ENCODE data around the gene TRAM2.

TRAM2 gene

DNA sequence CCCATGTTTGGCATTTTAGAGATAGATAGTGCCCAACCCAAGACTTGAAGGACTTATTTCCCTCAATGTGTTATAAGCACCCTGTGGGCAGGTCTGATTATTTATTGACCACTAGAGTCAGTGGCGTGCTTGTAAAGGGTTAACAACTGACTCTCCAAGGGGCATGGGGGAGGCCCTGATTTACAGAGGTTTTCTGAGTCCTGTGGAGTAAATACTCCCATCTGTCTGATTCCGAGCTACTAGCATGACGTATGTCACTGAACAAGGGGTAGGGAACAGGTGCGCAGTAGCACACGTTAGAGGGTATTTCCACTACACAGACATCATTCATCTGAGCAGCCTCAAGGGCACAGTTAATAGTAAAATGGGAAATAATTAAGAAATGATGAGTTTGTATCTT, 17.4 kb upstream of the TRAM2 start:
- DNase-seq (ENCODE audit: low read depth): no peak

DNA sequence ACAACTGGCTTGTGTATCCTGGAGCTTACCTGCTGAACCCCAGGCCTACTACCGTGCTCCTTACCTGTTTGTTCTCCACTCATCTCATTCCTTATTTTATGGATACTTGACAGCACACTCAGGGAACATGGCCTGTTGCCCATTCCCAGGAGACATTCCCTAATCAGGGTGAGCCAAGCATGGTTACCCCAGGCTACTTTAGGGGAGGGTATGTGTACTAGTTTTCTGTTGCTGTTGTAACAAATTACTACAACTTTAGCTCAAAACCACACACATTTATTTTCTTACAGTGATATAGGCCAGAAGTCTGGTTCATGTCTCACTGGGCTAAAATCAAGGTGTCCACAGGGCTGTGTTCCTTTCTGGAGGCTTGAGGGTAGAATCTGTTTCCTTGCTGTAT, 15.0 kb upstream of the TRAM2 start:
- no peak for DNase-seq (ENCODE audit: low read depth)

DNA sequence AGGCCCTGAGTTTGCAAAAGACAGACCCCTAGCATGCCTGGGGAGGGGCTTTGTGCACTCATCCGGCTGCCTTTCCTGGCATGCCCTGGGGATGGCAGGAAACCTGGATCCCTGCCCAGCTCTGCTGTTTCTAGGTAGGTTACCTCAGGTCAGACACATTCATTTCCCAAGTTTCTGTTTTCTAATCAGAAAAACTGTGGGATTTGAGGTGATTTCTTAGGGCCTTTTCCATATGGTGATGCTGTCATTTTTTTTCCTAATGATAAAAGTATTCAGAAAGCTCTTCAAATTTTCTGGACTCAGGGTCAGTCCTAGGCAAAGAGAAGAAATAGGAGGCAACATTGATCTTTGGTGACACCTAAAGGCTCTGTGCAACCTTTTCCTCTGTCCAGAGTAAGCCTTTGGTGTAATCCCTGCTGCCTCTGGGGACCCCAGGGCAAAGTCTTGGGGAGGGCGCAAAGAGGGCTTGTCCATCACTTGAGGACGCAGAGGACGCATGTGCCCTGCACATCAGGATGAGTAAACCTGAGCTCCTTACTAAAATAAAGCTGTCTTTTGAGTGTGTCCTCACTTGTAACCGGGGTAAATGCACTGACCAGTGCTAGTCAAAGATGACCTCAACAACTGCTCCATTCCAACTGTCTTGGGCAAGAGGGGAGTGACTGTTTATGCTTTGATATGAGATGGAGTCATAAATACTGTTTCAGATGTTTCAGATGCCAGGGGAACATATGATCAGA, 13.5 kb upstream of the TRAM2 start:
- no peak for DNase-seq (ENCODE audit: low read depth)

DNA sequence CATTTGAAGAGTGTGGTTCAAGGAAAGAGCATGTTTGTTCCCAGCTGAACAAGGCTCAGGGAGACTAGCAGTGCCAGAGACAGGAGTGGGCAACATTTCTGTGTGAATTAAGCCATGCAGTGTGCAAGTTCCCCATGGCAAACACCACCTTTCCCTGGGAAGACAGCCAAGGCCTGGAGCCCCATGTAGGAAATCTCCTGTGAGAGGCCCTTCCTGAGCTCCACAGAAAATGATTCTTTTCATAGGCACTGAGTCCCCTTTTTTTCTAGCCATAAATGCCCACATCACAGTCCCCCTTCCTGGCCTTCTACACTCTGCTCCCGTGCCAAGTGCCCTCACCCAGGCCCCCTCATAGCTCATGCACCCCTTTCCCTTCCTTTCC, 11.8 kb upstream of the TRAM2 start:
- DNase-seq (ENCODE audit: low read depth): no peak

DNA sequence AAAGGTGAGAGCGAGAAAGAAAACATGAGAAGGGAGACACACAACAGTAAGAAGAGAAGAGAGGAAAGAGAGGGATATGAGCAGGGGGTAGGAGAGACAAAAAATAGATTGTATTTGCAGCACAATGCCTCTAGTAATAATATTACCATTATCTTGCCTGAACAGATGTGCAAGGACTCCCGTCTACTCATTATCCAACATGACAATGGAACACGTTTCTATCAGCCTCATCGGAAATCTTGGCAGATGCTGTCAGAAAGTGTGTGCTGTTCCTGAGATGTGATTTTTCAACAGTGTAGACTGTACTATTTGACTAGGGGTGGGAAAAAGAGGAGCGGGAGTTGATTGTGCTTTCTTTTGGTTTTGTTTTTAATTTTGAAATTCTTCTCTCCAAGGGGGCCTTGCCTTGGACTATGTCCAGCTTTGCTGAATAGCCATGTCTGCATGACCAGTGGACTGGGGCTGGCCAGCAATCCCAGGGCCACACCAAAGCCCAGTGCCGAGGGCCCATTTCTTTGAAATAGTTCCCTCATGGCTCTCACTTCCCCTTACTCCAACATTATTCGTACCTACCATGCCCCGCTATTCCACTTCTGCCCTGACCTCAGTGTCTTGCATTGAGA, 11.3 kb upstream of the TRAM2 start:
- no peak for DNase-seq (ENCODE audit: low read depth)

DNA sequence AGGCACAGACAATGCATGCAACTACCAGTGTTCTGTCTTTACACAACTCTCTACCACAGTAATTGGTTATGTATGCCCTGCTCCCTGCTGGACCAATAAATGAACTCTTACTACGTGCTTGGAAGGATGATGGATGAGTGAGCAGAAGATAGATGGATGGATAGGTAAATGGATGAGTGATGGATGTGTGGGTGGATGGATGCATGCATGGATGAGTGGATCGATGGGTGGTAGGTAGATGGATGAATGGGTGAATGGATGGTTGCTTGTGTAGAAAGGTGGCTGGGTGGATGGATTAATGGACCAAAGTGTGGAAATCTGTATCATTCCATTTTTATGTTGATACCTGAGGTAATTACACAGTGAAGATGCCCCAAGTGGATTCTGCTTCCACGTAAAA, 10.1 kb upstream of the TRAM2 start:
- DNase-seq (ENCODE audit: low read depth): no peak

DNA sequence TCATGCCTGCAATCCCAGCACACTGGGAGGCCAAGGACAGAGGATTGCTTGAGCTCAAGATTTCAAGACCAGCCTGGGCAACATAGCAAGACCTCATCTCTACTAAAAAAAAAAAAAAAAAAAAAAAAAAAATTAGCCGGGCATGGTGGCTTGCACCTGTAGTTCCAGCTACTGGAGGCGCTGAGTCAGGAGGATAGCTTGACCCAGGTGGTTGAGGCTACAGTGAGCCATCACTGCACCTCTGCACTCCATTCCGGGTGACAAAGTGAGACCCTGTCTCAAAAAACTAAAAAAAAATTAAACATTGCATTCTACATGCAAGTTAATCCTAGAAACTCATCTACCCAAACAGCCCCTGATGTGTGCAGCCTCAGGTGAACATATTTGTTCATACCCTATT, 7.3 kb upstream of the TRAM2 start:
- DNase-seq (ENCODE audit: low read depth): no peak

DNA sequence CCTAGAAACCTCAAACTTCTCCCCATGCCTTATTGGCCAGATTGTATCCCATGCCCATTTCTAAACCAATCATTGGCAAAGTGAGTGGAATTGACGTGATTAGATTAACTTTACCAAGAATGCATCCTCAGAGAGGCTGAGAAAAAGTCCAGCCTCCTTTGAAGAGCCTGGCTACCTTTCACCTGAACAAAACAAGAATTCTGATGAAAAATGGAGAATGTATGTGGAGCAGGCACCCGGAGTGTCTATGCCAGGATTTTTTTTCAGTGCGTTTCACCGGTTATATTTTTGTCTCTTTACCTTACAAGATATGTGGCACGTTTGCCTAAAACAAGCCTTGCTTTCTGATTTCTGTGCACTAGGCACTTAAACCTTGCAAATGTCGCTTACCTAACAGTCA, 6.1 kb upstream of the TRAM2 start:
- no peak for DNase-seq (ENCODE audit: low read depth)

DNA sequence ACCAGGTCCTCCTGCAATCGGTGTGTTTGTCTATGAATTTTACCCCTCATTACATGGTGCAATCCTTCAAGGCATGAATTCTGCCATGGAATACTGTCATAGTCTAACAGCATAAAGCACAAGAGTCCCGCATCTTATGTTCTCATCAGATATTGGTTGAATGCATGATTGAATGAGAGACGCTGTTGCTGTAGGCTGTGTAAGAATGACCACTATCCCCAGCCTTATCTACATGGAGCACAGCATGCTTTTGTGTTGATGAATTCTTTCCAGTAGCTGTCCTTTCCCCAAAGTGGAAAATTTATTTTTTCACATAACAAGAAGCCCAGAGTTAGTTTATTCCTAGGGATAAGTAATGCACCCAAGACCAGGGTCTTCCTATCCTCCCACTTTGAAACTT, 5.6 kb upstream of the TRAM2 start:
- DNase-seq (ENCODE audit: low read depth): no peak

DNA sequence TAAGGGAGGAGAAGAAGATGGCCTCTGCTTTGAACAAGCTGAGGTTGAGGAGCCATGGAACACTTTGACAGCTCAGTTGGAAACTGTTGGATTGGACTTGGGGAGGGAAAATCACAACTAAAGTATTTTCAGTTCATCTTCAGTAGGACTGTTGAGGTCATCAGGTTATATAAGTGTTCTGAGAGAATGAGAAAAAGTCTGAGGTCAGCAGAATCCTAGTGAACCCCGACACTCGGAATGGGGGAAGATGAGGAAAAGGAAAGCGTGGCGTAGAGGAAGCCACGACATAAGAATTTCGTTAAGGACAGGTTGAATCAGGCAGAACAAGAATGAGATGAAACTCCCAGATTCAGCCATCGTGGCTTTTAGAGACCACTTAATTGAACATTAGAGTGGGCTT, 4.0 kb upstream of the TRAM2 start:
- no peak for DNase-seq (ENCODE audit: low read depth)

DNA sequence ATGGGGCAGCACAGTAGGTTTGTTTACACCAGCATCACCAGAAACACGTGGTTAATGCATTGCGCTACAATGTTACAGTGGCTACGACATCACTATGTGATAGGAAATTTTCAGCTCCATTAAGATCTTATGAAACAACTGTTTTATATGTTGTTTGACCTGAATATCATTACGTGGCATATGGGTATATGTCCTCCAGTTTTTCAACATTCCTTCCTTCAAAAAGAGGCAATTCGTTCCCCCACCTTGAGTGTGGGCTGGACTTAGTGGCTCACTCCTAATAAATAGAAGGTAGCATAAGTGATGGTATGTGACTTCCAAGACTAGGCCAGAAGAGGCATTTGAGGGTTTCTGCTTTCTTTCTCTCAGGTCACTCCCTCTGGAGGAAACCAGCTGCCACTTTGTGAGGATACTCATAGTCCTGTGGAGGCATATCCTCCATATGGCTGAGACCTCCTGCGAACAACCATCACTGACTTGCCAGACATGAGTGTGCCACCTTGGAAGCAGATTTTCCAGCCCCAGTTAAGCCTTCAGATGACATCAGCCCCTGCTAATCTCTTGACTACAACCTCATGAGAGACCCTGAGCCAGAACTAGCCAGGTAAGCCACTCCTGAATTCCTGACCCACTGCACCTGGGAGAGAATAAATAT, 2.3 kb upstream of the TRAM2 start:
- no peak for DNase-seq (ENCODE audit: low read depth)

DNA sequence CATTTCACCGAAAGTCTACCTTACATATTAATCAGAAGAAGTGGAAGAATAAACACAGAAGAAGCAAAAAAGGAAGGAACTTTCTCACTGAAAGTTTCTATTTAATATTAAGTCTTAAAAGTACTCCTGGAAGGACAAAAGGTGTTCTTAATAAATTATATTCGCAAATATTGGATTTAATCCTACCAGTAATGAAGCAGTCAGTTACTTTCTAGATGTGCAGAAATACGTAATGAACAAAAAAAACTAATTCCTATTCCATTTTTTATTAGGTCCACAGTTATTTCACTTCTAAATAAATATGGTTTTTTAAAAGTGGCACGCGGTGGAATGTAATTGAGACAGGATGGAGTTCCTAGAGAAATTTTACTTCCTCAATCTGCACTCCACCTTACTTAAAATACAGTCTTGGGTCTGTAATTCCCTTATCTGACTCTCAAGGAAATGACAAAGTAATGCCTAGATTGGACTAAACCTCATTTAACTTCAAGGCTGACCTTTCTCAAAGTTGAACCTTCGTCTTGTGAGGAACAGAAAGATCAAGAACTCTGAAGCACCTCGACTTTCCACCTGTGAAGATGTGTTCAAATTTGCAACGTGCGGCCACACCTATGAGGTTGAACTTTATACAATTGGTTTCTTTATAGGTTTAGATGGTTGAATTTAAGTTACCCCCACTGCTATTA, 1.1 kb upstream of the TRAM2 start:
- no peak for DNase-seq (ENCODE audit: low read depth)

DNA sequence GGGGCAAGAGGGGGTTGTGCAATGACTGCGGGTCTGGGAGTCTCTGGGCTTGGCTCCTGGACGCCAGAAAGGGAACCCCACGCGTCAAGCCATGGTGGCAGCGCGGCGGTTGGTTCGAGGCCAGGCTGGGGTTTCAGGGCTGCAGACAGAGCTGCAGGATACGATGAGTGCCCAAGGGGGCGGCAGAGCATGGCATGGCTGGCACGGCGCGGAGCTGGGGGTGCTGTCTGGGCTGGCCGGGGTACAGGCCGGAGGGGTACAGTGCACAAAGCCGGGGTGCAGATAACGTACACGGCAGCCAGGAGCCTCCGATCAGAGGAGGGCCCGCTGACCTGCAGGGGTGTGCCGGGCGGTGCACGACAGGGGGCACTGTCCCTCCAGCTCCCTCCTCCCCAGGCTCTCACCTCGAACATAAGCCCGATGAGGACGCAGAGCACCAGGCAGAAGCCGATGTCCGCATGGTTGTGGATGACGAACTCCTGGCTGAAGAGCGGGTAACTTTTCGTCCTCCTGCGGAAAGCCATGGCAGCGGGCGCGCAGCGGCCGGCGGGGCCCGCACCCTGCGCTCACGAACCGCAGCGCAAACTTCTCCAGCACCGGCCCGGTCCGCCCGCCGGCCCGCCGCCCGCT, 353 bp downstream of the TRAM2 start:
- peak; percentile 58 for DNase-seq (ENCODE audit: low read depth)

DNA sequence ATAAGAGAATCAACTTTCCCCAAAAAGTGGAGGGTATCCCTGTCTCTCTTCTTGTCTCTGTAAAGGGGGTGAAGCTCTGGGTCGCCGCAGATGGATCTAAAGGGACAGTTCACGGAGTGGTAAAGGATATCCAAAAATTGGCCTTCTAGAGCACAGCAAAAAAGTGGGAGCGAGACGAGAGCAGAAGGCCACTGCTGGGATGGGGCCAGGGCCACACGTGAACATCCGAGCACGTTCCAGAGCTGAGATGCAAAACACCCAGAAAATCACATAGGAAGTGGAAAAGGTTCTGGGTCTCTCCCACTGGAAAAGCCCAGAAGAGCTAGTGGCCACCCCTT, 837 bp downstream of the TRAM2 start:
- no peak for DNase-seq (ENCODE audit: low read depth)

DNA sequence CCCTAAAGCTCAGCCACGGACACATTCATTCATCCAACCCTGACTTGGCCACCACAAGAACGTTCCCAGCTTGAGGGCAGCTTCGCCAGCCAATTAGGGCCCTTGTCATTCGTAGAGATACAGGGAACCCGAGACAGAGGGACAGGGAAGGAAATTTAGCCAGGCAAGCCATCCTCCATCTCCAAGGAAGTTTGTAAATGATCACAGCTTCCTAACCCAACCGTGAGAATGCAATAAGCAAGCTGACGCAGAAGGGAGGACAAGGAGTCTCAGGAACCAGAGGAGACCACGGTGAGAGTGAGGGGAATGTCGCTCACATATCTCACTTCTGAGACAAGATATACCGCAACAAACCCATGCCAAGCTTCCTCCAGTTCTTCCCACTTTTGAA, 1.4 kb downstream of the TRAM2 start:
- no peak for DNase-seq (ENCODE audit: low read depth)

DNA sequence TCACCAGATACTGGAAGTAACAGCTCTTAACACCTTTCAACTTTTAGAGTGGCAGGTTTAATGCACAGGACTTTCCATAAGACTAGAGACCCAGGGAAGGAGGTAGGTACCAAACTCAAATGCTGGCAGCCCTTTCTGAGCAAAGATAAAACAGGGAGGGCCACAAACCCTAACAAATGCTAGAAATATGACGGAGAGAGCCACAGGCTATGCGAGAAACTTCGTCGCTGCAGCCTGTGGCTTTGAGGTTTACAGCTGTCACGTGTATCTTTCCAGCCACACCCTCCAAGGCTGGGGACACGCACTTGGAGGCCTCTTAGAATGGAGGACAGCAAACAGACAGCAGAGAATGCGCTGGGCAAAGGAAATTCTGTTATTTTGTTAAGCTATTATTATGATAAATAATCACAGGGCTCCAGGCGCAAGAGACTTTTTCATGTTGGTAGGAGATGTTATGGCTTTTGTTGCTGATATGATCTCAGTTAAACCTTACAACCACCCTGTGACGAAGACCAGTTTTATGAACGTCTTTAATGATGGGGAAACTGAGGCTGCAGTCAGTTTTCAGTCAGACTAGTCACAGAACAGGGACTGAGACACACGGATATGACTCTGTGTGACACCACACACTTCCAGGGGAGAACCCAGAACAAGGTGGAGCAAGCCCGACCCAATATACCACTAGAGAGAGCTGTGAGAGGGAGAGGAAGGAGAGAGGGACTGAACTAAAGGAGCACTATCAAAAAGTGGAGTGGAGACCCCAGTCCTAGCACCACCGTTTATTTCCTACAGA, 2.0 kb downstream of the TRAM2 start:
- peak; percentile 47 for DNase-seq (ENCODE audit: low read depth)

DNA sequence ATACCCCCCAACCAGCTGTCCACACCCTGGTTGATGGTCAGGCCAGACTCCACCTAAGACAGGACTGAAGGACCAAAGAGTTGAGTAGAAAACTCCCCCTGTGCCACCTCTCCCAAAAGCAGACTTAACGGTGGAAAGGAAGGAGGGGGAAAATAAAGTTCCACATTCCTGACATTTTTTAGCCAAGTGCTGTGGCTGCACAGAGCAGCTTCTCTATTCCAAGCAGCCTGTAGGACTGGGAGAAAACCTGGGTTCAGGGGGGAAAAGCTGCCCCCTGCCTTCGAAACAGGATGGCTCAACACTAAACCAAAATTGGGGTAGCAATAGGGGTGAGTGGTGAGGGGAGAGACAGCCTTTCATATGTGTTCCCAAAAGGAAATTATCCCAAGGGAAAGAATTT, 3.6 kb downstream of the TRAM2 start:
- no peak for DNase-seq (ENCODE audit: low read depth)

DNA sequence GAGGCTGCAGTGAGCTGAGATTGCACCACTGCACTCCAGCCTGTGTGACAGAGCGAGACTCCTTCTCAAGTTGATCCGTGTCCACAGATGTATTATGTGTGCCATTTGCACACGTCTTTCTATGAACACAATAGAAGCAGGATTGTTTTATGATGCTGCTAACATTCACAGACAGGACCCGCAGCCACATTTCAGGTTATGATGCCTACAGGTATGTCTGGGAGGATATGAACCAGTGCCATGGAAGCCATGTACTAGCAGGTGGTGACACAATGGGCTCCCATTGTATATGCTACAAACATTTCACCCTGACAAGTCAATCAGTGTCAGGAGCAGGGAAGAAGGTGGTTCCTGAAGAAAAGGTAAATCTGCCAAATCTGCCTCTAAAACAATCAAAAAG, 4.3 kb downstream of the TRAM2 start:
- no peak for DNase-seq (ENCODE audit: low read depth)

DNA sequence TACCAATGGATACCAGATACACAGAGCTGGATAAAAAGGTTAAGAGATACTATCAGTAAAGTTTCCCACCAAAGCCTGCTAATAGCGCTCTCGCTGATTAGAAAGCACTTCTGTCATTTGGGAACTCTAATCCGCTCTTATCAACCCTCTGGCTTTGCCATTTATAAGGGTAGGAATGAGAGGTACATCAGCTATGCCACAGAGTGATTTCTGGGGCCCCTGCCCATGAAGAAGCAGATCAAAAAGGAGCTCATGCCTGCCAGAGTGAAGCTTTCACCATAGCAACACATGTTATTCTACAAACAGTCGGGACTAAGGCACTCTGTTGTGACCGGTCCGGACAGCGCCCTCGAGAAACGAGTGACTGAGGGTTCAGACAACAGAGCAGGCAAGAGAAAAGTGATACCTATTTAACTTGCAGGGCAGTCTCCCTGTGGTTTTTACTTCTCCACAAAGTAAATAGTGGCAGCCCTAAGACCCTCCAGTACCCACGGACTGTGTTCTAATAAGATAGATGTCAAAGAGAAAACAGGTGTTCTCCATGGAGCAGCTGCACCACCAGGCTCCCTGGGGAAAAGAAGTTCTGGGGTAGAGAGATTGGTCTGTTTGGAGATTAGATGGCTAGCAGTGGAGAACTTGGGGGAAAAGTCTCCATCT, 5.6 kb downstream of the TRAM2 start:
- DNase-seq (ENCODE audit: low read depth): no peak

DNA sequence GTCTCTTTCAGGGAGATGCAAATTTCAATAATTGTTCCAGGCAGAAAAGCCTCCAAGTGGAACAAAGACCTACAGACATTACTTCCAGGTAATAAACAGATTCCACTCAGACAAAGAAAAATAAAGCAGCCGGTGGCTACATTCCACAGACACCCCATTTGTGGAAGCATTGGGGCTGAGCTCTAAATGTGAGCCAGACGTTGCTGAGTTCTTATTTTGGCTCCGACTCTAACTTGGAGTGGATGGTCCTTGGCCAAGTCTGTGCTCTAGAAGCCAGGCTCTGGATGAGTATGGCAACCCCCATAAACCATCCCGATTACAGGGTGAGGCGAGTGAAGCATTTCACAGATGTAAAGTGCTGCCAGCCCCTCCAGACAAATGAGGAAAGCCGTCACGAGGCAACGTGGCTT, 6.6 kb downstream of the TRAM2 start:
- DNase-seq (ENCODE audit: low read depth): no peak

DNA sequence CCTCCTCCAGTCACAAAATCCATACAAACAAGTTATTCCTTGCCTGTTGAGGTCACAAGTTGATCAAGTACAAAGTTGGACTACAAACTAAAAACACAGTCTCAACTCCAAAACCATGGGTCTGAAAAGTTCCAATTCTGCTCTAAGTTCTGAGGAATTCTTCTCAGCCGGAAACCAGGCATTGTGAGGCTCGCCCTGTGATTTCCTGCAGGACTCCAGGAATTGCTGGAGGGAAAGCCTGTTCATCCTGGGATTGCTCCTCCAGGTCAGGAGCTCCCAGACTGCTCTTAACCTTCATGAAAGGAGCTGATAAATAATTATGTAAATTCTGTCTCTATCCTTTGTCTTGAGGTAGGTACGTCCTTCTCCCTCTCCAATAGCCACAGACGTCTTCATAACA, 8.5 kb downstream of the TRAM2 start:
- no peak for DNase-seq (ENCODE audit: low read depth)
